Memory B cell (primary cell): ENCODE data around the gene TLE1.
"Not testable (repeated sequence)": the region's sequence is repeated elsewhere in the genome, so short reads cannot be mapped to it uniquely, and the experiment has no call there.

Source experiments
- ATAC-seq: fragments of 150-1000 bp; cut with Tn5 transposase; 2 replicates; pipeline ENCODE4 v1.10.0; 2021; ENCODE audit warnings: low read depth, mild to moderate bottlenecking, moderate library complexity
- DNase-seq, 2 donors: peaks; one replicate each; pipeline ENCODE4 v3.0.0; 2022; ENCODE audit warnings: low spot score in 2 of 2
- H3K27ac Mint-ChIP-seq: one replicate; pipeline ENCODE4 v1.8.0; 2022; ENCODE audit warnings: mild to moderate bottlenecking, moderate library complexity, mixed read lengths
- H3K27me3 Mint-ChIP-seq: one replicate; pipeline ENCODE4 v1.8.0; 2022; ENCODE audit warnings: mixed read lengths
- H3K36me3 Mint-ChIP-seq: one replicate; pipeline ENCODE4 v1.8.0; 2022; ENCODE audit warnings: mild to moderate bottlenecking, mixed read lengths
- H3K4me1 Mint-ChIP-seq: one replicate; pipeline ENCODE4 v1.8.0; 2022; ENCODE audit warnings: mixed read lengths
- H3K4me3 Mint-ChIP-seq: one replicate; pipeline ENCODE4 v1.8.0; 2022; ENCODE audit warnings: mild to moderate bottlenecking, moderate library complexity, mixed read lengths
- H3K9me3 Mint-ChIP-seq: one replicate; pipeline ENCODE4 v1.8.0; 2022; ENCODE audit warnings: mixed read lengths

Gene TLE1

GRCh38 chr9:81689343-81690175 lies at the start of gene TLE1:
TLE1 (minus strand) TSS chr9:81689547; CDS start chr9:81688240, 1,307 bp downstream.
- no peaks in the 10 kb centered on the region for H3K27me3 Mint-ChIP-seq
- H3K9me3 Mint-ChIP-seq = no peaks in the 10 kb centered on the region
- ATAC-seq = peak; percentile 70
- peak within 1 kb of the TSS; percentile 100 for H3K4me3 Mint-ChIP-seq
- H3K4me1 Mint-ChIP-seq = peaks cover 8% of the 10 kb centered on the region
- DNase-seq = peak; percentile 90 to 96
- H3K27ac Mint-ChIP-seq = peak within 1 kb of the TSS; percentile 95
- no peaks in the 10 kb centered on the region for H3K36me3 Mint-ChIP-seq

GRCh38 chr9:81737871-81738507 lies 48.6 kb upstream of the TLE1 start:
- H3K36me3 Mint-ChIP-seq = peaks cover 3% of the 10 kb centered on the region
- H3K27ac Mint-ChIP-seq = peak overlapping the region; percentile 22
- DNase-seq = no peak
- no peak for ATAC-seq
- H3K9me3 Mint-ChIP-seq = peaks cover 3% of the 10 kb centered on the region
- no peaks in the 10 kb centered on the region for H3K27me3 Mint-ChIP-seq
- H3K4me3 Mint-ChIP-seq = no peak overlapping the region
- peaks cover 8% of the 10 kb centered on the region for H3K4me1 Mint-ChIP-seq

- not testable (repeated sequence) for DNase-seq, ATAC-seq, H3K4me1 Mint-ChIP-seq, H3K4me3 Mint-ChIP-seq, H3K36me3 Mint-ChIP-seq, H3K9me3 Mint-ChIP-seq, H3K27me3 Mint-ChIP-seq
- H3K27ac Mint-ChIP-seq = peak overlapping the region; percentile 71
Measured at GRCh38 chr9:81730498-81730897, 41.2 kb upstream of the TLE1 start.

GRCh38 chr9:81729135-81729534 lies 39.8 kb upstream of the TLE1 start:
- H3K27me3 Mint-ChIP-seq = no peaks in the 10 kb centered on the region
- H3K9me3 Mint-ChIP-seq = no peaks in the 10 kb centered on the region
- no peaks in the 10 kb centered on the region for H3K36me3 Mint-ChIP-seq
- peak; percentile 83 for ATAC-seq
- peaks cover 8% of the 10 kb centered on the region for H3K4me1 Mint-ChIP-seq
- peak overlapping the region; percentile 86 for H3K27ac Mint-ChIP-seq
- peak; percentile 30 to 69 for DNase-seq
- H3K4me3 Mint-ChIP-seq = peak overlapping the region; percentile 69

GRCh38 chr9:81724242-81724889 lies 35.0 kb upstream of the TLE1 start:
- H3K27me3 Mint-ChIP-seq = no peaks in the 10 kb centered on the region
- peaks cover 1% of the 10 kb centered on the region for H3K9me3 Mint-ChIP-seq
- no peaks in the 10 kb centered on the region for H3K36me3 Mint-ChIP-seq
- DNase-seq (no peak), ATAC-seq (no peak)
- H3K4me3 Mint-ChIP-seq = no peak overlapping the region
- H3K4me1 Mint-ChIP-seq = peaks cover 3% of the 10 kb centered on the region
- peak overlapping the region; percentile 36 for H3K27ac Mint-ChIP-seq

- no peak overlapping the region for H3K4me3 Mint-ChIP-seq
- H3K4me1 Mint-ChIP-seq = peaks cover 4% of the 10 kb centered on the region
- H3K27me3 Mint-ChIP-seq = no peaks in the 10 kb centered on the region
- no peaks in the 10 kb centered on the region for H3K36me3 Mint-ChIP-seq
- ATAC-seq = no peak
- H3K27ac Mint-ChIP-seq = peak overlapping the region; percentile 31
- no peak for DNase-seq
- peaks cover 3% of the 10 kb centered on the region for H3K9me3 Mint-ChIP-seq
Measured at GRCh38 chr9:81722277-81722676, 32.9 kb upstream of the TLE1 start.

GRCh38 chr9:81720450-81721086 lies 31.2 kb upstream of the TLE1 start:
- no peak overlapping the region for H3K27ac Mint-ChIP-seq
- H3K9me3 Mint-ChIP-seq = peaks cover 3% of the 10 kb centered on the region
- H3K4me1 Mint-ChIP-seq = peaks cover 4% of the 10 kb centered on the region
- H3K4me3 Mint-ChIP-seq = no peak overlapping the region
- H3K27me3 Mint-ChIP-seq = no peaks in the 10 kb centered on the region
- DNase-seq (no peak), ATAC-seq (no peak)
- H3K36me3 Mint-ChIP-seq = no peaks in the 10 kb centered on the region

GRCh38 chr9:81719972-81720371 lies 30.6 kb upstream of the TLE1 start:
- peaks cover 3% of the 10 kb centered on the region for H3K9me3 Mint-ChIP-seq
- H3K27me3 Mint-ChIP-seq = no peaks in the 10 kb centered on the region
- DNase-seq = no peak
- ATAC-seq = no peak
- no peak overlapping the region for H3K27ac Mint-ChIP-seq
- H3K36me3 Mint-ChIP-seq = no peaks in the 10 kb centered on the region
- peaks cover 4% of the 10 kb centered on the region for H3K4me1 Mint-ChIP-seq
- no peak overlapping the region for H3K4me3 Mint-ChIP-seq

GRCh38 chr9:81718244-81718643 lies 28.9 kb upstream of the TLE1 start:
- Mint-ChIP-seq H3K36me3 (no peaks in the 10 kb centered on the region), H3K4me1 (peaks cover 4% of the 10 kb centered on the region), H3K27me3 (no peaks in the 10 kb centered on the region), H3K4me3 (no peak overlapping the region), H3K27ac (no peak overlapping the region), H3K9me3 (peaks cover 3% of the 10 kb centered on the region)
- DNase-seq (no peak), ATAC-seq (no peak)

- DNase-seq (no peak), ATAC-seq (no peak)
- Mint-ChIP-seq H3K27me3 (peaks cover 2% of the 10 kb centered on the region), H3K4me3 (no peak overlapping the region), H3K27ac (no peak overlapping the region), H3K9me3 (peaks cover 3% of the 10 kb centered on the region), H3K4me1 (peaks cover 6% of the 10 kb centered on the region), H3K36me3 (no peaks in the 10 kb centered on the region)
Measured at GRCh38 chr9:81717747-81718077, 28.4 kb upstream of the TLE1 start.

GRCh38 chr9:81717061-81717746 lies 27.9 kb upstream of the TLE1 start:
- Mint-ChIP-seq H3K36me3 (no peaks in the 10 kb centered on the region), H3K27me3 (peaks cover 3% of the 10 kb centered on the region), H3K27ac (no peak overlapping the region), H3K9me3 (peaks cover 3% of the 10 kb centered on the region), H3K4me3 (no peak overlapping the region), H3K4me1 (peaks cover 6% of the 10 kb centered on the region)
- no peak for DNase-seq
- ATAC-seq = no peak

- Mint-ChIP-seq H3K27me3 (peaks cover 5% of the 10 kb centered on the region), H3K4me3 (no peak overlapping the region), H3K36me3 (no peaks in the 10 kb centered on the region), H3K27ac (no peak overlapping the region), H3K9me3 (peaks cover 4% of the 10 kb centered on the region), H3K4me1 (peaks cover 6% of the 10 kb centered on the region)
- DNase-seq (no peak), ATAC-seq (no peak)
Measured at GRCh38 chr9:81716409-81716808, 27.1 kb upstream of the TLE1 start.

- Mint-ChIP-seq H3K4me1 (no peaks in the 10 kb centered on the region), H3K4me3 (no peak overlapping the region), H3K36me3 (no peaks in the 10 kb centered on the region), H3K27ac (no peak overlapping the region), H3K27me3 (no peaks in the 10 kb centered on the region), H3K9me3 (no peaks in the 10 kb centered on the region)
- no peak for DNase-seq
- no peak for ATAC-seq
Measured at GRCh38 chr9:81705578-81705977, 16.2 kb upstream of the TLE1 start.
